ENCODE data around the gene PIGV. TPM values are rescaled to one million over a fixed set of nuclear protein-coding genes. Genes with fewer than 3 reads are reported as not detected.
"Not testable (repeated sequence)": the region's sequence is repeated elsewhere in the genome, so short reads cannot be mapped to it uniquely, and the experiment has no call there.

Gene PIGV
- total and polyA plus RNA-seq, 2 donors, result 9.4 to 10.6 TPM

DNA sequence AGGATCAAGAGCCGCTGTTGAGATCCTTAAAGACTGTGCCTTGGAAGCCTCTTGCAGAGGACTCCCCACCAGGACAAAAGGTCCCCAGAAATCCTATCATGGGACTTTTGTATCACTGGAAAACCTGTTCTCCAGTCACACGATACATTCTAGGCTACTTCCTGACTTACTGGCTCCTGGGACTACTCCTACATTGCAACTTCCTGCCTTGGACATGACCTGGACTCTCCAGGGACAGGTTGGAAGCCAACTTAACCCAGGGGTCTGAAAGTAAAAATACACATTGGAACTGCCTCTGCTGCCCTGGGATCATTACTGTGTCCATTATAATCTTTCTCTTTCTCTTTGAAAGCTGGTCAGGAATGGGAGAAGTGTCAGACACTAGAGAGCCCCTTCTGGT is 9.9 kb downstream of the PIGV start:
- Histone ChIP-seq H3K9me3 (ENCODE audit: control insufficient read depth in 2 of 2, insufficient read depth in 1 of 2, low read length in 1 of 2) (no peaks in the 10 kb centered on the region), H3K36me3 (ENCODE audit: control insufficient read depth in 2 of 2, insufficient read depth in 2 of 2, low read length in 1 of 2) (peaks cover 25 to 26% of the 10 kb centered on the region in 2 donors), H3K4me3 (ENCODE audit: low read length in 2 of 2) (no peak overlapping the region), H3K27ac (ENCODE audit: low read depth in 1 of 2, low read length in 1 of 2) (no peak overlapping the region), H3K27me3 (ENCODE audit: control insufficient read depth in 2 of 2, insufficient read depth in 1 of 2, low read length in 1 of 2) (no peaks in the 10 kb centered on the region), H3K4me1 (ENCODE audit: control insufficient read depth in 2 of 2, insufficient read depth in 2 of 2, low read length in 2 of 2) (peaks cover 0 to 10% of the 10 kb centered on the region in 2 donors)
- DNase-seq (ENCODE audit: low read depth in 6 of 9, low spot score in 9 of 9), result no peak
- WGBS, result 97% methylated on average over 2 of the region's 2 CpGs

DNA sequence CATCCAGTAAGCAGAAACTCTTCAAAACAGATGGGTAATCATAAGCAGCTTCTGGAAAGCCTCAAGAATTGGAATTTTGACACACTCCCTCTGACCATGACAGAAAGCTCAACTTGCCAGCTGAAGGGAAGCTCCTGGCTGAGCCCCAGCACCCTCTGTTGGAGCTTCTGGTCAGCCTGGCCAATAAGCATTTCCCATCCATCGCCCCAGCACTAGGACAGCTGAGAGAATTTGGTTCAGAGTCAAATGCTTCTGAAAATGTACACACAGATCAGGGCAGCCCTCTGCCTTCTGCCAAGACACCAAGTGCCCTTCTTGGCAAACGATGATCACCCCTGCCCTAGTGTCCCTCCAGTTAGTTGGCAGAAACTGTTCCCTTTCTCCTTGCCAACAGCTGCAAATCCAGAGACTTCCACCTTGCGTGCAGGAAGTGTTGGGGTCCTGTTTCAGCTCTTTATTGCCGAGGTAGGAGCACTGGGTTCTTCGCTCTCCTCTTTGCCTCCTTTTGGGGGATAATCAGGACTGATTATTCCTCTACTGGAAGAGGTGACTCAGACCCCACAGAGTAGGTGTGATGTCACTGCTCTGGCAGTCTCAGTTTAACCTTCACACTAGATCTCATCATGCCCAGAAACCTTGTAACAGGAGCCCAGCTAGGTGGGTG is 11.9 kb downstream of the PIGV start:
- no peak overlapping the region for H3K4me3 ChIP-seq (ENCODE audit: low read length in 2 of 2)
- no peaks in the 10 kb centered on the region for H3K27me3 ChIP-seq (ENCODE audit: control insufficient read depth in 2 of 2, insufficient read depth in 1 of 2, low read length in 1 of 2)
- peak overlapping the region; percentile 48 to 68 for H3K27ac ChIP-seq (ENCODE audit: low read depth in 1 of 2, low read length in 1 of 2)
- H3K4me1 ChIP-seq (ENCODE audit: control insufficient read depth in 2 of 2, insufficient read depth in 2 of 2, low read length in 2 of 2), result peaks cover 0 to 10% of the 10 kb centered on the region in 2 donors
- no peak for DNase-seq (ENCODE audit: low read depth in 6 of 9, low spot score in 9 of 9)
- no peaks in the 10 kb centered on the region for H3K9me3 ChIP-seq (ENCODE audit: control insufficient read depth in 2 of 2, insufficient read depth in 1 of 2, low read length in 1 of 2)
- 87% methylated on average over 5 of the region's 5 CpGs for WGBS
- H3K36me3 ChIP-seq (ENCODE audit: control insufficient read depth in 2 of 2, insufficient read depth in 2 of 2, low read length in 1 of 2), result peaks cover 8 to 17% of the 10 kb centered on the region in 2 donors

DNA sequence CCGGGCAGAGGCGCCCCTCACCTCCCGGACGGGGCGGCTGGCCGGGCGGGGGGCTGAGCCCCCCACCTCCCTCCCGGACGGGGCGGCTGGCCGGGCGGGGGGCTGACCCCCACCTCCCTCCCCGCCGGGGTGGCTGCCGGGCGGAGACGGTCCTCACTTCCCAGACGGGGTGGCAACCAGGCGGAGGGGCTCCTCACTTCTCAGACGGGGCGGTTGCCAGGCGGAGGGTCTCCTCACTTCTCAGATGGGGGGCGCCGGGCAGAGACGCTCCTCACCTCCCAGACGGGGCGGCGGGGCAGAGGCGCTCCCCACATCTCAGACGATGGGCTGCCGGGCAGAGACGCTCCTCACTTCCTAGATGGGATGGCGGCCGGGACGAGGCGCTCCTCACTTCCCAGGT is 16.2 kb downstream of the PIGV start:
- WGBS, result 98% methylated on average over 31 of the region's 36 CpGs
- not testable (repeated sequence) for H3K4me1 ChIP-seq (ENCODE audit: control insufficient read depth in 2 of 2, insufficient read depth in 2 of 2, low read length in 2 of 2); H3K4me3 ChIP-seq (ENCODE audit: low read length in 2 of 2); H3K36me3 ChIP-seq (ENCODE audit: control insufficient read depth in 2 of 2, insufficient read depth in 2 of 2, low read length in 1 of 2); H3K9me3 ChIP-seq (ENCODE audit: control insufficient read depth in 2 of 2, insufficient read depth in 1 of 2, low read length in 1 of 2); H3K27me3 ChIP-seq (ENCODE audit: control insufficient read depth in 2 of 2, insufficient read depth in 1 of 2, low read length in 1 of 2); H3K27ac ChIP-seq (ENCODE audit: low read depth in 1 of 2, low read length in 1 of 2); DNase-seq (ENCODE audit: low read depth in 6 of 9, low spot score in 9 of 9)

DNA sequence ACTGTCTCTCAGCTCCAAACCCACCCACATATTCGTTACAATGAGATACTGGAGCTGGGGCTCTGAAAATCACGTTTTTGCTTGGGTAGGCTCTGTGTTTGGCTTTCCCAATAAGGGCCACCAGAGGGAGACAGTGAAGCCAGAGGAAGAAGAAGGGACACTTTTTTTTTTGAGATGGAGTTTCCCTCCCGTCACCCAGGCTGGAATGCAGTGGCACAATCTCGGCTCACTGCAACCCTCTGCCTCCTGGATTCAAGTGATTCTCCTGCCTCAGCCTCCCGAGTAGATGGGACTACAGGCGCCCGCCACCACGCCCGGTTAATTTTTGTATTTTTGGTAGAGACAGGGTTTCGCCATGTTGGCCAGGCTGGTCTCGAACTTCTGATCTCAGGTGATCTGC is 22.4 kb downstream of the PIGV start:
- H3K27ac ChIP-seq (ENCODE audit: low read depth in 1 of 2, low read length in 1 of 2); H3K27me3 ChIP-seq (ENCODE audit: control insufficient read depth in 2 of 2, insufficient read depth in 1 of 2, low read length in 1 of 2); H3K4me1 ChIP-seq (ENCODE audit: control insufficient read depth in 2 of 2, insufficient read depth in 2 of 2, low read length in 2 of 2); H3K36me3 ChIP-seq (ENCODE audit: control insufficient read depth in 2 of 2, insufficient read depth in 2 of 2, low read length in 1 of 2); H3K9me3 ChIP-seq (ENCODE audit: control insufficient read depth in 2 of 2, insufficient read depth in 1 of 2, low read length in 1 of 2); H3K4me3 ChIP-seq (ENCODE audit: low read length in 2 of 2): not testable (repeated sequence)
- 59% methylated on average over 11 of the region's 11 CpGs for WGBS
- peak in 7 of 9 donors; percentile 47 to 85 (median 60) for DNase-seq (ENCODE audit: low read depth in 6 of 9, low spot score in 9 of 9)

- no peaks in the 10 kb centered on the region for H3K36me3 ChIP-seq (ENCODE audit: control insufficient read depth in 2 of 2, insufficient read depth in 2 of 2, low read length in 1 of 2)
- H3K4me3 ChIP-seq (ENCODE audit: low read length in 2 of 2), result no peak overlapping the region
- DNase-seq (ENCODE audit: low read depth in 6 of 9, low spot score in 9 of 9), result no peak
- H3K9me3 ChIP-seq (ENCODE audit: control insufficient read depth in 2 of 2, insufficient read depth in 1 of 2, low read length in 1 of 2), result no peaks in the 10 kb centered on the region
- 90% methylated on average over 4 of the region's 4 CpGs for whole genome bisulfite sequencing
- H3K27me3 ChIP-seq (ENCODE audit: control insufficient read depth in 2 of 2, insufficient read depth in 1 of 2, low read length in 1 of 2), result no peaks in the 10 kb centered on the region
- no peak overlapping the region for H3K27ac ChIP-seq (ENCODE audit: low read depth in 1 of 2, low read length in 1 of 2)
- no peaks in the 10 kb centered on the region for H3K4me1 ChIP-seq (ENCODE audit: control insufficient read depth in 2 of 2, insufficient read depth in 2 of 2, low read length in 2 of 2)
Observed at GRCh38 chr1:26811057-26811456, 23.3 kb downstream of the PIGV start.

DNA sequence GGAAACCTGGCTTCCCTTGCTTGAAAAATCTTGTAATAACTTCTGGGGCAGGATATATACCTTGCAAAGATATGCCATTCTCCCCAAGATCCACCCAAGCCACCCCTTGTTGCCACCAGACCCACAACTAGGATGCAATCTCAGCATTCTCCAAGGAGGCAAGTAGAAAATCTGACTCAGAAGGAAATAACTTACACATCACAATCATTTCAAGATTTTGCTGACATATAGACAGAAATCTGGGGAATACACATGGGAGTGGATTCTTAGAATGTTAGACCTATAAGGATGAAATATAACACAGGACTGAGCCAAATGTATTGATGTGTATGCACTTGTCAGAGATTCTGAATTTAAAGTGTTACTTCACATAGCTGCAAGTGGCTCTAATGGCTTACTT is 24.0 kb downstream of the PIGV start:
- H3K4me3 ChIP-seq (ENCODE audit: low read length in 2 of 2), result no peak overlapping the region
- no peak for DNase-seq (ENCODE audit: low read depth in 6 of 9, low spot score in 9 of 9)
- H3K9me3 ChIP-seq (ENCODE audit: control insufficient read depth in 2 of 2, insufficient read depth in 1 of 2, low read length in 1 of 2), result no peaks in the 10 kb centered on the region
- no peaks in the 10 kb centered on the region for H3K4me1 ChIP-seq (ENCODE audit: control insufficient read depth in 2 of 2, insufficient read depth in 2 of 2, low read length in 2 of 2)
- no peaks in the 10 kb centered on the region for H3K27me3 ChIP-seq (ENCODE audit: control insufficient read depth in 2 of 2, insufficient read depth in 1 of 2, low read length in 1 of 2)
- no peak overlapping the region for H3K27ac ChIP-seq (ENCODE audit: low read depth in 1 of 2, low read length in 1 of 2)
- no peaks in the 10 kb centered on the region for H3K36me3 ChIP-seq (ENCODE audit: control insufficient read depth in 2 of 2, insufficient read depth in 2 of 2, low read length in 1 of 2)

DNA sequence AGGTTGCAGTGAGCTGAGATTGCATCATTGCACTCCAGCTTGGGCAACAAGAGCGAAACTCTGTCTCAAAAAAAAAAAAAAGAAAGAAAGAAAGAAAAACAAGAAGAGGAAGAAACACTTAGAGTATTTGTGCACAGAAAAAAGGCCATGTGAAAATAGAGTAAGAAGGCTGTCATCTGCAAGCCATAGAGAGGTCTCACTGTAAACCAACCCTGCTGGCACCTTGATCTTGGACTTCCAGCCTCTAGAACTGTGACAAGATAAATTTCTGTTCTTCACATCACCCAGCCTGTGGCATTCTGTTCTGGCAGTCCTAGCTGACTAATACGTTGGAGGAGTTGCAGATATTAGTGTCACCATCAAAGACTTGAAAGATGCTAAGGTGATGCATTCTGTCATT is 26.6 kb downstream of the PIGV start:
- 95% methylated on average over 2 of the region's 2 CpGs for WGBS
- Histone ChIP-seq H3K27me3 (ENCODE audit: control insufficient read depth in 2 of 2, insufficient read depth in 1 of 2, low read length in 1 of 2) (no peaks in the 10 kb centered on the region), H3K36me3 (ENCODE audit: control insufficient read depth in 2 of 2, insufficient read depth in 2 of 2, low read length in 1 of 2) (no peaks in the 10 kb centered on the region), H3K4me3 (ENCODE audit: low read length in 2 of 2) (no peak overlapping the region), H3K27ac (ENCODE audit: low read depth in 1 of 2, low read length in 1 of 2) (no peak overlapping the region), H3K9me3 (ENCODE audit: control insufficient read depth in 2 of 2, insufficient read depth in 1 of 2, low read length in 1 of 2) (no peaks in the 10 kb centered on the region), H3K4me1 (ENCODE audit: control insufficient read depth in 2 of 2, insufficient read depth in 2 of 2, low read length in 2 of 2) (no peaks in the 10 kb centered on the region)
- DNase-seq (ENCODE audit: low read depth in 6 of 9, low spot score in 9 of 9), result no peak

- 97% methylated on average over 3 of the region's 3 CpGs for WGBS
- Histone ChIP-seq H3K27ac (ENCODE audit: low read depth in 1 of 2, low read length in 1 of 2) (no peak overlapping the region), H3K4me3 (ENCODE audit: low read length in 2 of 2) (no peak overlapping the region), H3K36me3 (ENCODE audit: control insufficient read depth in 2 of 2, insufficient read depth in 2 of 2, low read length in 1 of 2) (no peaks in the 10 kb centered on the region), H3K4me1 (ENCODE audit: control insufficient read depth in 2 of 2, insufficient read depth in 2 of 2, low read length in 2 of 2) (no peaks in the 10 kb centered on the region), H3K9me3 (ENCODE audit: control insufficient read depth in 2 of 2, insufficient read depth in 1 of 2, low read length in 1 of 2) (no peaks in the 10 kb centered on the region), H3K27me3 (ENCODE audit: control insufficient read depth in 2 of 2, insufficient read depth in 1 of 2, low read length in 1 of 2) (no peaks in the 10 kb centered on the region)
- no peak for DNase-seq (ENCODE audit: low read depth in 6 of 9, low spot score in 9 of 9)
Observed at GRCh38 chr1:26814893-26815292, 27.1 kb downstream of the PIGV start.

GRCh38 chr1:26820784-26821269 is 33.1 kb downstream of the PIGV start:
- H3K4me3 ChIP-seq (ENCODE audit: low read length in 2 of 2), result peak overlapping the region; percentile 1 to 27

More at GRCh38 chr1:26820784-26821269, 33.1 kb downstream of the PIGV start:
- peak in 3 of 9 donors; percentile 22 to 60 (median 36) for DNase-seq (ENCODE audit: low read depth in 6 of 9, low spot score in 9 of 9)
- no peaks in the 10 kb centered on the region for H3K9me3 ChIP-seq (ENCODE audit: control insufficient read depth in 2 of 2, insufficient read depth in 1 of 2, low read length in 1 of 2)
- WGBS, result 34% methylated on average over 4 of the region's 4 CpGs
- H3K27ac ChIP-seq (ENCODE audit: low read depth in 1 of 2, low read length in 1 of 2), result peak overlapping the region; percentile 16 to 65
- H3K4me1 ChIP-seq (ENCODE audit: control insufficient read depth in 2 of 2, insufficient read depth in 2 of 2, low read length in 2 of 2), result peaks cover 5 to 13% of the 10 kb centered on the region in 2 donors
- H3K27me3 ChIP-seq (ENCODE audit: control insufficient read depth in 2 of 2, insufficient read depth in 1 of 2, low read length in 1 of 2), result no peaks in the 10 kb centered on the region
- H3K36me3 ChIP-seq (ENCODE audit: control insufficient read depth in 2 of 2, insufficient read depth in 2 of 2, low read length in 1 of 2), result no peaks in the 10 kb centered on the region
